Left ventricle myocardium inferior (tissue), 1 donor: ENCODE data around the gene SLC35B2. TPM values are rescaled to one million over a fixed set of nuclear protein-coding genes. Genes with fewer than 3 reads are reported as not detected.

ENCODE experiments used
- DNase-seq: peaks from one replicate; pipeline ENCODE4 v3.0.0-alpha.2; 2020
- H3K27ac ChIP-seq: fragments of 200-600 bp; replicated peaks from 2 replicates; pipeline ENCODE4 v1.8.0; 2021
- H3K27me3 ChIP-seq: fragments of 200-600 bp; 2 replicates; pipeline ENCODE4 v1.8.0; 2021; ENCODE audit warnings: low read depth
- H3K36me3 ChIP-seq: fragments of 200-600 bp; 2 replicates; pipeline ENCODE4 v1.8.0; 2021
- H3K4me1 ChIP-seq: fragments of 200-600 bp; 2 replicates; pipeline ENCODE4 v1.8.0; 2021
- H3K4me3 ChIP-seq: fragments of 200-600 bp; 2 replicates; pipeline ENCODE4 v1.8.0; 2021; ENCODE audit warnings: mild to moderate bottlenecking, moderate library complexity
- H3K9me3 ChIP-seq: fragments of 200-600 bp; replicated peaks from 2 replicates; pipeline ENCODE4 v1.8.0; 2021
- intact Hi-C: fragments of 100-400 bp; cut with micrococcal nuclease; formaldehyde crosslinking; loops from one replicate; pipeline ENCODE4 v1.11.0; 2022
- total RNA-seq: library from RNA; stranded (reverse); fragmentation: NEBNext Ultra II Directional; extraction: Animal tissue kit (Norgen Biotek cat#: 25700); gene quantifications from one replicate; pipeline ENCODE4 v1.2.1, GENCODE V29; 2021
- TF ChIP-seq, protein P1 (sequence below): fragments of 200-600 bp; IDR thresholded peaks from 2 replicates; pipeline ENCODE4 v1.8.0; 2021; ENCODE audit warnings: antibody characterized with exemption, mild to moderate bottlenecking, borderline replicate concordance
- donor health status: DM: no; HTN: yes; CAD: no; lungs with severe emphysema.

Gene SLC35B2
- total RNA-seq, 1 donor from 2014 or later = 20.2 TPM

DNA sequence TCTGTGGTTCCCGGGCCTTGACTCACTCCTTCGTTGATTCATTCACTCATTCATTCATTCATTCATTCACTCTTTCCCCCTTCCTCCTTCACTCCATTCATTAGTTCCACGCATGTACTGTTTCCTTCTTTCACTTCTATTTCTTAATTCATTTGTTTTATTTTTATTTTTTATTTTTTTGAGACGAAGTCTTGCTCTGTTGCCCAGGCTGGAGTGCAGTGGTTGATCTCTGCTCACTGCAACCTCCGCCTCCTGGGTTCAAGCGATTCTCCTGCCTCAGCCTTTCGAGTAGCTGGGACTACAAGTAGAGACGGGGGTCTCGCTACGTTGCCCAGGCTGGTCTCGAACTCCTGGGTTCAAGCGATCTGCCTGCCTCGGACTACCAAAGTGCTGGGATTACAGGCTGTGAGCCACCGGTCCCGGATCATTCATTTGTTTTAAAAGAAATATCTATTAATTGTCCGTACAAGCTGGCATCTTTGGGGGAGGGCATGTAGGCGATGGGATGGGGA is 8.4 kb upstream of the SLC35B2 start:
- Histone ChIP-seq H3K4me1 (peaks cover 39% of the 10 kb centered on the region), H3K27ac (peak overlapping the region; percentile 82), H3K36me3 (no peaks in the 10 kb centered on the region), H3K27me3 (peaks cover 28% of the 10 kb centered on the region), H3K4me3 (peak overlapping the region; percentile 81), H3K9me3 (no peaks in the 10 kb centered on the region)
- TF ChIP-seq, protein P1, sequence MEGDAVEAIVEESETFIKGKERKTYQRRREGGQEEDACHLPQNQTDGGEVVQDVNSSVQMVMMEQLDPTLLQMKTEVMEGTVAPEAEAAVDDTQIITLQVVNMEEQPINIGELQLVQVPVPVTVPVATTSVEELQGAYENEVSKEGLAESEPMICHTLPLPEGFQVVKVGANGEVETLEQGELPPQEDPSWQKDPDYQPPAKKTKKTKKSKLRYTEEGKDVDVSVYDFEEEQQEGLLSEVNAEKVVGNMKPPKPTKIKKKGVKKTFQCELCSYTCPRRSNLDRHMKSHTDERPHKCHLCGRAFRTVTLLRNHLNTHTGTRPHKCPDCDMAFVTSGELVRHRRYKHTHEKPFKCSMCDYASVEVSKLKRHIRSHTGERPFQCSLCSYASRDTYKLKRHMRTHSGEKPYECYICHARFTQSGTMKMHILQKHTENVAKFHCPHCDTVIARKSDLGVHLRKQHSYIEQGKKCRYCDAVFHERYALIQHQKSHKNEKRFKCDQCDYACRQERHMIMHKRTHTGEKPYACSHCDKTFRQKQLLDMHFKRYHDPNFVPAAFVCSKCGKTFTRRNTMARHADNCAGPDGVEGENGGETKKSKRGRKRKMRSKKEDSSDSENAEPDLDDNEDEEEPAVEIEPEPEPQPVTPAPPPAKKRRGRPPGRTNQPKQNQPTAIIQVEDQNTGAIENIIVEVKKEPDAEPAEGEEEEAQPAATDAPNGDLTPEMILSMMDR = no peak
- intact Hi-C loops = no loop called here
- no peak for DNase-seq

DNA sequence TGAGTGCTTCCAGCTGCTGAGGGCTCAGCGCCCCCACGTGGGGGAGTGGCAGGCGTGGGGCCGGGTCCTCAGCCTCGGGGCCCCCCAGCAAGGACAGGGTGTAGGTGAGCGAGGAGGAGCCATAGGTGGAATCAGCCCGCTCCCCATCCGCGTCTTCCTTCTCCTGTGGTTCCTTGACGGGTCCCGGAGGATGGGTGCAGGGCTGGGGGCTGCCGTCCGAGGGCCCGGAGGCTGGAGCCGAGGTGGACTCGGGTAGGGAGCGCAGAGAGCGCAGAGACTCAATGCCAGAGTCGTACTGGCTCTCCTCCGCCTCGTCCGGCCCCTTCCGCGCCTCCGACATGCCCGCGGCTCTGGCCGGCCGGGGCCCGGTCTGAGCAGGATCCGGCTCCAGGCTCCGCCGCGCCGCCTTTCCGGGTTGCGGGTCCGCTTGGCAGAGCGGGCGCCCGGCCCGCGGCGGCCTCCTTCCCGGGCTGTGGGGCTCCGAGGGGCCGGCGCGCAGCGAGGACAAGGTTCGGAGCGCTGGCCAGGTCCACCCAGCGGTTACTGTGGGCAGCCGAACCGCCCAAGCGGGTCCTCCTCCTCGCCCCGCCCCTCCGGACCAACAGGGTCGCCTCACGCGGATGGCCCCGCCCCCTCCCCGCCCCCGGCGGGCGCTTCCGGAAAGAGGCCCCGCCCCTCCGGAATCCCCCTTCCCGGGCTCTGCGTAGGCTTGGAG is 7.8 kb upstream of the SLC35B2 start, which contains the start of gene NFKBIE:
NFKBIE (minus strand) TSS at position 545 of the 715 bp plus-strand sequence; CDS start at position 340, 205 bp downstream.
- peaks cover 22% of the 10 kb centered on the region for H3K27me3 ChIP-seq
- DNase-seq = peak; percentile 97
- peak within 1 kb of the TSS; percentile 81 for H3K4me3 ChIP-seq
- no peaks in the 10 kb centered on the region for H3K9me3 ChIP-seq
- H3K4me1 ChIP-seq = peaks cover 36% of the 10 kb centered on the region
- TF ChIP-seq, protein P1 = peak; percentile 36
- intact Hi-C loops = no loop called here
- peaks cover 2% of the 10 kb centered on the region for H3K36me3 ChIP-seq
- H3K27ac ChIP-seq = peak within 1 kb of the TSS; percentile 82

DNA sequence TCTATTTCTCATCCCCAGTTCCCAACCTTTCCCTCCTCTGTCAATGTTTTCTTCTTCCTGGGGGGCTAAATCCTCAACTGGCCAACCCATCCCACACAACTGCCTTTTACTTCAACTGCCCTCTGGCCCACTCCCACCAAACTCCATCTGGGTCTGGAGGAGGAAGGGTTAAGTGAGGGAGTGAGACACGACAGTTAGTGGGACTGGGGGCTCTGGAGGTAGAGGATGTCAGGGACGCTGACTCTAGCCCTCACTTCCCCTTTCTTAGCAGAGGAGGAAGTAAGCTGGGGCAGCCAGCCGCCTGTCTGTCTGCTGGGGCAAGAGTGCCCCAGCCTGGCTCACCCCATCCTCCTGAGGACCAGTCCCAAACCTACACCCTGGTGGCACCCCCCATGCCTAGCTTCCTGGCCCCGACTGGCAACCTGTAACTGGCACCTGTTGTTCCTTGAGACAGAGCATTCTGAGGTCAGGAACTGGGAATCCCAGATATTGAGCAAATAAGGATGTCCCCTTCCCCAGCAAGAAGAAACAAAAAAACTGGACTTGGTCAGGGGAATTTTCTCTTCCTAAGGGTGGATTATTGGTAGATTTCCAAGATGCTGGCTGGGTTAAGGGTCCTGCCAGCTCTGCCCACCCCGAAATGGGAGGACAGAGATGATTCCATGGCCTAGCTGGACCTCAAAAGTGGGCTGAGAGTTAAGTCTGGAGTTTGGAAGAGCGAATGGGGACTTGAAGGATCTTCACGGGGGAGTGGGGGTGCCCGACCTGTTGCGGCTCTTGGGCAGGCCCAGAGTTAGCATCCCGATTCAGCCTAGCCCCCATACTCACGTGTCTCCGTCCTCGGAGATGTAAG is 7.1 kb upstream of the SLC35B2 start:
- Histone ChIP-seq H3K27ac (peak overlapping the region; percentile 82), H3K36me3 (peaks cover 9% of the 10 kb centered on the region), H3K4me3 (peak overlapping the region; percentile 81), H3K4me1 (peaks cover 34% of the 10 kb centered on the region), H3K27me3 (peaks cover 14% of the 10 kb centered on the region), H3K9me3 (no peaks in the 10 kb centered on the region)
- intact Hi-C loops = no loop called here
- no peak for DNase-seq
- TF ChIP-seq, protein P1 = no peak

DNA sequence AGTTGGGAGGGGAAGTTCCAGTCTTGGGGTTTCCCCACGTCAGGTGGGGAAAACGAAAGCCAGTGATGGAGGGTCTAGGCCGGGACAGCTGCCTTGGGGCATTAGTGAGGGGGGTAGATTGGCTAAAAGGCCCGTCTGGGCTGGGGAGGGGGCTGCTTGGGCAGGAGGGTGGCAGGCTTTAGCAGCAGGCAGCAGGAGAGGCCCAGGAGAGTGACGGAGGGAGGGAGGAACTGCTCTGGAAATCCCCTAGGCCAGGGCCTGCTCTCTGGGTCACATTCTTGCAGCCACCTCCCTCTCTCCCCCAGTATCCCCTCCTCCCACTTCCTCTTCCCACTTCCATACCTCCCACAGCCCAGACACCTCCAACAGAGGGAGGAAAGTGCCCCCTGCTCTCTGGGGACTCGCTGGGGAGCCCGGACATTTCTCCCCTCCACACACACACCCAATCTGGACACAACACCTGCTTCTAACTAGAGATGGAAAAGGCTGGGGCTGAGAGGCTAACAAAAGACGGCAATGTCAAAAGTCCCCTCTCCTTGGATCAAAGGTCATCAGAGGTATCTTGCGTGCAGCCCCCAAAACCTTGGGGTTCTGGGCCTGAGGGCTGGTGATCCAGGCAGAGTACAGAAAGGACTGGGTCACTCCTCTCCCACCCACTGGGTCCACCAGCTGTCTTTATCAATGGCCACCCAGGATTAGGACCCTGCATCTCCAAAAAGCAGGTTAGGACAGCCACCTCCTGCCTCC is 6.2 kb upstream of the SLC35B2 start:
- Histone ChIP-seq H3K27ac (no peak overlapping the region), H3K4me3 (peak overlapping the region; percentile 81), H3K9me3 (no peaks in the 10 kb centered on the region), H3K4me1 (peaks cover 34% of the 10 kb centered on the region), H3K36me3 (peaks cover 9% of the 10 kb centered on the region), H3K27me3 (peaks cover 6% of the 10 kb centered on the region)
- intact Hi-C loops = no loop called here
- TF ChIP-seq, protein P1 = no peak
- DNase-seq = no peak
